NB4 (cell line): ENCODE measurements around the gene SAXO2.

Experiments used
- CTCF ChIP-seq: IDR thresholded peaks from one replicate; pipeline ENCODE4 v1.5.1; 2012; ENCODE audit warnings: low read depth, low read length
- MYC ChIP-seq: IDR thresholded peaks from 2 replicates; pipeline ENCODE4 v1.6.1; 2011; ENCODE audit warnings: low read depth, low read length
- POLR2A ChIP-seq: IDR thresholded peaks from 2 replicates; pipeline ENCODE4 v1.6.1; 2011; ENCODE audit warnings: mild to moderate bottlenecking; ENCODE audit not compliant: insufficient read length; ENCODE audit errors: extremely low read depth

DNA sequence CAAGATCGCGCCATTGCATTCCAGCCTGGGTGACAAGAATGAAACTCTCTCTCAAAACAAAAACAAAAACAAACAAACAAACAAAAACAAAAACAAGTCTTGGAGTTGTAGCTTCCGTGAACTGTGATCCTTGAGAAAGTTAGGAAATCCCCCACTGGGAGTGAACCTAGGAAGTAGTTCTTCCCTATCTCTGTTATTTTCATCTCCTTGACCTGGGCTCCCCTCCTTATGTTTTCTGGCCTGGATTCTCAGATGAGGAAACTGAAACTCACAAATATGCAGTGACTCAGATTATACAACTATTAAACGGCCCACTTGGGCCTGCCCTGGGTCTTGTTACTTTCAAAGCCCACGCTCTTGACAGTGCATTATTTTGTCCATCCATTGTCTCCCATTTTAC lies 29.7 kb downstream of the SAXO2 start:
- TF ChIP-seq CTCF: no peak
- no peak for TF ChIP-seq POLR2A
- no peak for TF ChIP-seq MYC
